Measurements from ENCODE around the gene NDUFAF5.

The NDUFAF5 gene

GRCh38 chr20:13858871-13859270 lies 74.0 kb downstream of the NDUFAF5 start:
- TF ChIP-seq CTCF (IDR thresholded peaks at IDR 0.05) = no peak
- no peak overlapping the region for H3K27ac ChIP-seq
- H2AFZ ChIP-seq = no peak overlapping the region

GRCh38 chr20:13862245-13862644 lies 77.4 kb downstream of the NDUFAF5 start:
- Histone ChIP-seq H3K9me3 (ENCODE audit: control insufficient read depth, low read length) (no peaks in the 10 kb centered on the region), H3K27me3 (ENCODE audit: control insufficient read depth, insufficient read depth, low read length) (no peaks in the 10 kb centered on the region)
- no peak for TF ChIP-seq CTCF (IDR thresholded peaks at IDR 0.05)

More at GRCh38 chr20:13858871-13859270, 74.0 kb downstream of the NDUFAF5 start:
- H3K4me3 ChIP-seq (ENCODE audit: low read depth, low read length) = no peak overlapping the region
- H3K9me3 ChIP-seq (ENCODE audit: control insufficient read depth, low read length) = no peaks in the 10 kb centered on the region
- no peak overlapping the region for H3K4me2 ChIP-seq (ENCODE audit: low read length)
- no peaks in the 10 kb centered on the region for H3K4me1 ChIP-seq
- H3K27me3 ChIP-seq (ENCODE audit: control insufficient read depth, insufficient read depth, low read length) = no peaks in the 10 kb centered on the region
- no peak overlapping the region for H3K9ac ChIP-seq
- H3K36me3 ChIP-seq (ENCODE audit: control insufficient read depth, insufficient read depth, low read length) = no peaks in the 10 kb centered on the region
- H3K79me2 ChIP-seq = no peaks in the 10 kb centered on the region

GRCh38 chr20:13863244-13863643 lies 78.4 kb downstream of the NDUFAF5 start:
- TF ChIP-seq CTCF (IDR thresholded peaks at IDR 0.05) = no peak
- no peak overlapping the region for H3K4me3 ChIP-seq (ENCODE audit: low read depth, low read length)
- H3K4me2 ChIP-seq (ENCODE audit: low read length) = no peak overlapping the region
- no peaks in the 10 kb centered on the region for H3K4me1 ChIP-seq
- H3K79me2 ChIP-seq = no peaks in the 10 kb centered on the region
- no peak overlapping the region for H2AFZ ChIP-seq
- no peaks in the 10 kb centered on the region for H3K9me3 ChIP-seq (ENCODE audit: control insufficient read depth, low read length)
- no peaks in the 10 kb centered on the region for H3K27me3 ChIP-seq (ENCODE audit: control insufficient read depth, insufficient read depth, low read length)
- no peak overlapping the region for H3K9ac ChIP-seq
- no peak overlapping the region for H3K27ac ChIP-seq
- H3K36me3 ChIP-seq (ENCODE audit: control insufficient read depth, insufficient read depth, low read length) = no peaks in the 10 kb centered on the region

More at GRCh38 chr20:13862245-13862644, 77.4 kb downstream of the NDUFAF5 start:
- Histone ChIP-seq H3K36me3 (ENCODE audit: control insufficient read depth, insufficient read depth, low read length) (no peaks in the 10 kb centered on the region), H3K79me2 (no peaks in the 10 kb centered on the region), H3K27ac (no peak overlapping the region), H3K4me1 (no peaks in the 10 kb centered on the region), H3K4me2 (ENCODE audit: low read length) (no peak overlapping the region), H2AFZ (no peak overlapping the region), H3K4me3 (ENCODE audit: low read depth, low read length) (no peak overlapping the region), H3K9ac (no peak overlapping the region)

GRCh38 chr20:13865156-13865555 lies 80.3 kb downstream of the NDUFAF5 start:
- H3K27ac ChIP-seq = no peak overlapping the region
- no peaks in the 10 kb centered on the region for H3K9me3 ChIP-seq (ENCODE audit: control insufficient read depth, low read length)
- no peaks in the 10 kb centered on the region for H3K36me3 ChIP-seq (ENCODE audit: control insufficient read depth, insufficient read depth, low read length)
- H3K9ac ChIP-seq = no peak overlapping the region
- no peak overlapping the region for H3K4me3 ChIP-seq (ENCODE audit: low read depth, low read length)
- no peak overlapping the region for H2AFZ ChIP-seq
- H3K27me3 ChIP-seq (ENCODE audit: control insufficient read depth, insufficient read depth, low read length) = no peaks in the 10 kb centered on the region
- H3K4me2 ChIP-seq (ENCODE audit: low read length) = no peak overlapping the region
- no peak for TF ChIP-seq CTCF (IDR thresholded peaks at IDR 0.05)
- H3K4me1 ChIP-seq = no peaks in the 10 kb centered on the region
- H3K79me2 ChIP-seq = no peaks in the 10 kb centered on the region

GRCh38 chr20:13865791-13866351 lies 81.0 kb downstream of the NDUFAF5 start:
- no peaks in the 10 kb centered on the region for H3K4me1 ChIP-seq
- no peak overlapping the region for H3K4me2 ChIP-seq (ENCODE audit: low read length)
- H3K27ac ChIP-seq = no peak overlapping the region
- TF ChIP-seq CTCF (IDR thresholded peaks at IDR 0.05) = no peak
- no peak overlapping the region for H3K4me3 ChIP-seq (ENCODE audit: low read depth, low read length)
- no peak overlapping the region for H2AFZ ChIP-seq
- no peak overlapping the region for H3K9ac ChIP-seq
- H3K36me3 ChIP-seq (ENCODE audit: control insufficient read depth, insufficient read depth, low read length) = no peaks in the 10 kb centered on the region
- H3K79me2 ChIP-seq = no peaks in the 10 kb centered on the region
- no peaks in the 10 kb centered on the region for H3K9me3 ChIP-seq (ENCODE audit: control insufficient read depth, low read length)
- no peaks in the 10 kb centered on the region for H3K27me3 ChIP-seq (ENCODE audit: control insufficient read depth, insufficient read depth, low read length)
